Measurements from ENCODE around the gene FADS2.

Gene FADS2

DNA sequence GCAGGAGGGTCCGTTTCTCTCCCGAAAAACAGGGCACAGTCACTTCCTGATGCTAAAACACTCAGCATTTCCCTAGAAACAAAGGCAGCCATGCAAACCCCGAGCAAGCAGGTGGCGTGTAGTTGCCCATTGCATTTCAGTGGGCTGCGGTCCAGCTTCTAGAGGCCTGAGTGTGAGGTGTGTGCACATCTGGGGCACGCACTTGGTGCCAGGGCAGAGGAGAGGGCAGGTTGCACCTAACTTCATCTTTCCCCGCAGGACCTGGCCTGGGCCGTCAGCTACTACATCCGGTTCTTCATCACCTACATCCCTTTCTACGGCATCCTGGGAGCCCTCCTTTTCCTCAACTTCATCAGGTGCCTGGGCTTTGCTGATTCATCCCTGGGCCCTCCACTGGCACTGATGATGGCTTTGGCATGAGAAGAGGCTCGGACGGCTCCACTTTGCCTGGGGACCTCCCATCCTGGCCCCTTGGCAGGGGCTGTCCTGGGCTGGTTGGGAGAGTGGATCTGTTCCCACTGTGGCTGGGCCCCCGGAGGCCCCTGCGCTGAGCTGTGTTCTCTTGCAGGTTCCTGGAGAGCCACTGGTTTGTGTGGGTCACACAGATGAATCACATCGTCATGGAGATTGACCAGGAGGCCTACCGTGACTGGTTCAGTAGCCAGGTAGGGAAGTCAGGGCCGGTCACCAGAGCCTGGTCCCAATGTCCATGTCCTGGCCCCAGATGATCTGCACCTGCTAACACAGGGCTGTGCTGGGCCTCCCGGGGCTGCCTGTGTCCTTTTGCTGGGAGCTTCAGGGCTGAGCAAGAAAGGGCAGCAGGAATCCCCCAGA lies 34.8 kb downstream of the FADS2 start:
- H3K4me3 ChIP-seq (ENCODE audit: low read length), result no peak overlapping the region
- TF ChIP-seq, protein P1, sequence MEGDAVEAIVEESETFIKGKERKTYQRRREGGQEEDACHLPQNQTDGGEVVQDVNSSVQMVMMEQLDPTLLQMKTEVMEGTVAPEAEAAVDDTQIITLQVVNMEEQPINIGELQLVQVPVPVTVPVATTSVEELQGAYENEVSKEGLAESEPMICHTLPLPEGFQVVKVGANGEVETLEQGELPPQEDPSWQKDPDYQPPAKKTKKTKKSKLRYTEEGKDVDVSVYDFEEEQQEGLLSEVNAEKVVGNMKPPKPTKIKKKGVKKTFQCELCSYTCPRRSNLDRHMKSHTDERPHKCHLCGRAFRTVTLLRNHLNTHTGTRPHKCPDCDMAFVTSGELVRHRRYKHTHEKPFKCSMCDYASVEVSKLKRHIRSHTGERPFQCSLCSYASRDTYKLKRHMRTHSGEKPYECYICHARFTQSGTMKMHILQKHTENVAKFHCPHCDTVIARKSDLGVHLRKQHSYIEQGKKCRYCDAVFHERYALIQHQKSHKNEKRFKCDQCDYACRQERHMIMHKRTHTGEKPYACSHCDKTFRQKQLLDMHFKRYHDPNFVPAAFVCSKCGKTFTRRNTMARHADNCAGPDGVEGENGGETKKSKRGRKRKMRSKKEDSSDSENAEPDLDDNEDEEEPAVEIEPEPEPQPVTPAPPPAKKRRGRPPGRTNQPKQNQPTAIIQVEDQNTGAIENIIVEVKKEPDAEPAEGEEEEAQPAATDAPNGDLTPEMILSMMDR (conservative IDR thresholded peaks at IDR 0.05; ENCODE audit: low read length), result no peak
- no peak for DNase-seq (ENCODE audit: low read depth)

- no peak for DNase-seq (ENCODE audit: low read depth)
- TF ChIP-seq, protein P1 (conservative IDR thresholded peaks at IDR 0.05; ENCODE audit: low read length), result no peak
- H3K4me3 ChIP-seq (ENCODE audit: low read length), result no peak overlapping the region
Observed at GRCh38 chr11:61863548-61864081, 35.5 kb downstream of the FADS2 start.

GRCh38 chr11:61864814-61865775 lies 37.0 kb downstream of the FADS2 start:
- TF ChIP-seq, protein P1 (conservative IDR thresholded peaks at IDR 0.05; ENCODE audit: low read length), result no peak
- DNase-seq (ENCODE audit: low read depth), result no peak
- no peak overlapping the region for H3K4me3 ChIP-seq (ENCODE audit: low read length)

GRCh38 chr11:61866231-61866957 lies 38.3 kb downstream of the FADS2 start:
- TF ChIP-seq, protein P1 (conservative IDR thresholded peaks at IDR 0.05; ENCODE audit: low read length), result no peak
- DNase-seq (ENCODE audit: low read depth), result no peak
- no peak overlapping the region for H3K4me3 ChIP-seq (ENCODE audit: low read length)

DNA sequence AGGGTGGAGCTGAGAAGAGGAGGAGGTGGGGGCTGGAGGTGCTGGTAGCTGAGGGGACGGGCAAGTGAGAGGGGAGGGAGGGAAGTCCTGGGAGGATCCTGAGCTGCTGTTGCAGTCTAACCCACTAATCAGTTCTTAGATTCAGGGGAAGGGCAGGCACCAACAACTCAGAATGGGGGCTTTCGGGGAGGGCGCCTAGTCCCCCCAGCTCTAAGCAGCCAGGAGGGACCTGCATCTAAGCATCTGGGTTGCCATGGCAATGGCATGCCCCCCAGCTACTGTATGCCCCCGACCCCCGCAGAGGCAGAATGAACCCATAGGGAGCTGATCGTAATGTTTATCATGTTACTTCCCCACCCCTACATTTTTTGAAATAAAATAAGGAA lies 38.9 kb downstream of the FADS2 start:
- no peak for DNase-seq (ENCODE audit: low read depth)
- no peak overlapping the region for H3K4me3 ChIP-seq (ENCODE audit: low read length)
- TF ChIP-seq, protein P1 (conservative IDR thresholded peaks at IDR 0.05; ENCODE audit: low read length), result no peak

DNA sequence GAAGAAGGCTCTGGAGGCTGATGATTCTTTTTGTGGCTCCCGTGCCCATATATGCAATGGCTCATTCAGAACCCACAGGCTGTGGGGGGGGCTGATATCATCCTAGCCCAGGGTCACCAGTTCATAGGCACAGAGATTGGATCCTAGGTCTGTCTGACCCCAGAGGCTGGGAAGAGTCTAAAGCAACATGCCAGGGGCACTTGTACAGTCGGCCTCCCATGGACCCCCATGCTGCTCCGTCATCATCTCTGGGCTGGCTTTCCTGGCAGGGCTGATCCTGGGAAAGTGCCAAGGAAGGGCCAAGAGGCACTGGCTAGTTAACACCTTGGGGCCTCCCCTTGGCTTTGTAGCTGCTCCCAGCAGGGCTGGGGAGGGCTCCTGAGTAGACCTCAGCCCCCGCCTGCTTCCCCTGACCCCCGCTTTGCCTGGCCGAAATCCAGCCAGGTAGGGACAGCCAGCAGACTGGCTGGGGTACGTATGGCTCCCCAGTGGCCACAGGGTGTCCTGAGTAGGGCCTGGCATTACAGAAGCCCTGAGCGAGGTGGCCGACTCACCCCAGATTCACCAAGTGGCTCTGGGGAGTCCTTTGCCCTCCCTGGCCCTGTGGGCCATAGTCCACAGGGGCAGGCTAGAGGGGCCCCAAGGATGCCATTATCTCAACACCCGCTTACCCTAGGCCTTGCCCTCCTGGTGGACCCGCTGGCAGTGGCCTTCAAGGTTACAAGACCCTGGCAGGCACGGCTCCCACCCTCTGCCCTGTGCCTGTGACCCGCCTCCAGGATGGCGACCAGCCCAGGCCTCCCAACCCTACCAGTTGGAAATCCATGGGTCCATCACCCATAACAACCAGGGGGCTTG lies 40.7 kb downstream of the FADS2 start:
- no peak overlapping the region for H3K4me3 ChIP-seq (ENCODE audit: low read length)
- TF ChIP-seq, protein P1 (conservative IDR thresholded peaks at IDR 0.05; ENCODE audit: low read length), result no peak

More for the DNA sequence above, 40.7 kb downstream of the FADS2 start:
- DNase-seq (ENCODE audit: low read depth), result no peak
